ENCODE results near the gene GVQW3.
A peak's percentile ranks its signal among the peaks of the same experiment; 100 is the strongest.
"Not testable (repeated sequence)": the region's sequence is repeated elsewhere in the genome, so short reads cannot be mapped to it uniquely, and the experiment has no call there.

Gene GVQW3

GRCh38 chr11:76388408-76388807 is 7.3 kb downstream of the GVQW3 start:
- no peak for DNase-seq (ENCODE audit: low read depth in 3 of 3)

GRCh38 chr11:76391021-76391420 is 9.9 kb downstream of the GVQW3 start:
- DNase-seq (ENCODE audit: low read depth in 3 of 3), result no peak

GRCh38 chr11:76391811-76392475 is 10.8 kb downstream of the GVQW3 start:
- DNase-seq (ENCODE audit: low read depth in 3 of 3), result no peak

- no peak for DNase-seq (ENCODE audit: low read depth in 3 of 3)
Observed at GRCh38 chr11:76392870-76393269, 11.7 kb downstream of the GVQW3 start.

- no peak for DNase-seq (ENCODE audit: low read depth in 3 of 3)
Observed at GRCh38 chr11:76394411-76394810, 13.3 kb downstream of the GVQW3 start.

GRCh38 chr11:76395296-76395695 is 14.2 kb downstream of the GVQW3 start:
- no peak for DNase-seq (ENCODE audit: low read depth in 3 of 3)

GRCh38 chr11:76397383-76397782 is 16.3 kb downstream of the GVQW3 start:
- DNase-seq (ENCODE audit: low read depth in 3 of 3), result no peak

GRCh38 chr11:76400967-76401366 is 19.8 kb downstream of the GVQW3 start:
- no peak for DNase-seq (ENCODE audit: low read depth in 3 of 3)

GRCh38 chr11:76401484-76401883 is 20.4 kb downstream of the GVQW3 start:
- not testable (repeated sequence) for DNase-seq (ENCODE audit: low read depth in 3 of 3)

GRCh38 chr11:76406359-76406758 is 25.2 kb downstream of the GVQW3 start:
- no peak for DNase-seq (ENCODE audit: low read depth in 3 of 3)

- no peak for DNase-seq (ENCODE audit: low read depth in 3 of 3)
Observed at GRCh38 chr11:76408171-76408965, 27.2 kb downstream of the GVQW3 start.

GRCh38 chr11:76410851-76411357 is 29.8 kb downstream of the GVQW3 start:
- DNase-seq (ENCODE audit: low read depth in 3 of 3), result no peak

- DNase-seq (ENCODE audit: low read depth in 3 of 3), result no peak
Observed at GRCh38 chr11:76415073-76415472, 34.0 kb downstream of the GVQW3 start.

- no peak for DNase-seq (ENCODE audit: low read depth in 3 of 3)
Observed at GRCh38 chr11:76419896-76420295, 38.8 kb downstream of the GVQW3 start.

GRCh38 chr11:76424379-76424778 is 43.3 kb downstream of the GVQW3 start:
- no peak for DNase-seq (ENCODE audit: low read depth in 3 of 3)

- DNase-seq (ENCODE audit: low read depth in 3 of 3), result no peak
Observed at GRCh38 chr11:76424891-76425290, 43.8 kb downstream of the GVQW3 start.

GRCh38 chr11:76426660-76427059 is 45.5 kb downstream of the GVQW3 start:
- no peak for DNase-seq (ENCODE audit: low read depth in 3 of 3)

GRCh38 chr11:76436020-76436419 is 54.9 kb downstream of the GVQW3 start:
- DNase-seq (ENCODE audit: low read depth in 3 of 3), result no peak

- no peak for DNase-seq (ENCODE audit: low read depth in 3 of 3)
Observed at GRCh38 chr11:76443268-76443980, 62.3 kb downstream of the GVQW3 start.

- DNase-seq (ENCODE audit: low read depth in 3 of 3), result no peak
Observed at GRCh38 chr11:76444065-76444383, 62.9 kb downstream of the GVQW3 start.

GRCh38 chr11:76444384-76445120 is 63.4 kb downstream of the GVQW3 start, which contains the start of gene EMSY:
Gene EMSY (plus strand): TSS chr11:76445018. CDS start chr11:76446939, 1,921 bp downstream.
- peak; percentile 71 to 83 (median 81) for DNase-seq (ENCODE audit: low read depth in 3 of 3)

Measured in stimulated activated CD4-positive, alpha-beta T cell treated with anti-CD3 and anti-CD28 coated beads, TNF-alpha, amount 100 ng/mL, for 4 hours (primary cell).